CD14-positive monocyte (primary cell): Measurements from ENCODE around the gene TRIM29. TPM values are rescaled to one million over a fixed set of nuclear protein-coding genes. Genes with fewer than 3 reads are reported as not detected.

Experiments
- DNase-seq, 3 donors: peaks; one replicate each; pipeline ENCODE4 v3.0.0-alpha.2; 2011 to 2022
- H2AFZ ChIP-seq: 2 replicates; pipeline ENCODE4 v1.6.0; 2012; ENCODE audit warnings: mild to moderate bottlenecking, low read depth, low read length, inconsistent platforms; ENCODE audit not compliant: insufficient read depth, poor library complexity, severe bottlenecking
- H3K27ac ChIP-seq, 2 donors: 1 replicate in 1 of 2; 2 replicates in 1 of 2; pipeline ENCODE4 v1.5.1; 2012 to 2013; ENCODE audit warnings: low read length in 2 of 2, control low read depth in 1 of 2, inconsistent platforms in 1 of 2, low read depth in 1 of 2, mild to moderate bottlenecking in 1 of 2
- H3K27me3 ChIP-seq, 2 donors: one replicate each; pipeline versions ENCODE4 v1.6.0 to v1.6.1; 2011 to 2013; ENCODE audit warnings: low read length in 2 of 2; ENCODE audit not compliant: control insufficient read depth in 2 of 2, insufficient read depth in 2 of 2
- H3K36me3 ChIP-seq, 2 donors: replicated peaks in 1 of 2; 1 replicate in 1 of 2; 2 replicates in 1 of 2; pipeline versions ENCODE4 v1.5.1 to v1.6.1; 2012 to 2013; ENCODE audit warnings: low read length in 2 of 2, control low read depth in 1 of 2, inconsistent platforms in 1 of 2, mild to moderate bottlenecking in 1 of 2; ENCODE audit not compliant: insufficient read depth in 2 of 2, control insufficient read depth in 1 of 2
- H3K4me1 ChIP-seq, 2 donors: 1 replicate in 1 of 2; 2 replicates in 1 of 2; pipeline versions ENCODE4 v1.5.1 to v1.6.1; 2012 to 2013; ENCODE audit warnings: low read length in 2 of 2, control low read depth in 1 of 2, inconsistent platforms in 1 of 2, mild to moderate bottlenecking in 1 of 2, moderate library complexity in 1 of 2; ENCODE audit not compliant: insufficient read depth in 2 of 2, control insufficient read depth in 1 of 2
- H3K4me2 ChIP-seq: replicated peaks from 2 replicates; pipeline ENCODE3; 2012; ENCODE audit warnings: low read length, moderate library complexity, mild to moderate bottlenecking; ENCODE audit not compliant: poor library complexity, severe bottlenecking; ENCODE audit errors: extremely low read depth
- H3K4me3 ChIP-seq, 3 experiments: fragments of 200-600 bp in 1 of 3; sonication (generic) in 1 of 3; replicated peaks in 1 of 3; 1 replicate in 2 of 3; 2 replicates in 1 of 3; pipeline ENCODE4 v1.5.1; 2011 to 2013; ENCODE audit warnings: low read length in 3 of 3, mild to moderate bottlenecking in 3 of 3, control low read depth in 2 of 3, low read depth in 2 of 3, inconsistent platforms in 1 of 3, moderate library complexity in 1 of 3
- H3K79me2 ChIP-seq: 2 replicates; pipeline ENCODE4 v1.6.0; 2012; ENCODE audit warnings: mild to moderate bottlenecking, control low read depth, inconsistent platforms, low read length, moderate library complexity; ENCODE audit not compliant: insufficient read depth
- H3K9ac ChIP-seq: 2 replicates; pipeline ENCODE4 v1.6.0; 2017; ENCODE audit warnings: low read length, mild to moderate bottlenecking; ENCODE audit not compliant: insufficient read depth, poor library complexity, severe bottlenecking
- H3K9me3 ChIP-seq, 2 donors: replicated peaks in 1 of 2; 1 replicate in 1 of 2; 2 replicates in 1 of 2; pipeline versions ENCODE4 v1.5.1 to v1.6.1; 2012 to 2013; ENCODE audit warnings: low read length in 2 of 2, control low read depth in 1 of 2; ENCODE audit not compliant: control insufficient read depth in 1 of 2, insufficient read depth in 1 of 2
- H4K20me1 ChIP-seq: 2 replicates; pipeline ENCODE4 v1.6.0; 2012; ENCODE audit warnings: mild to moderate bottlenecking, low read length, control low read depth, moderate library complexity; ENCODE audit not compliant: insufficient read depth
- H3K27ac Mint-ChIP-seq, 7 donors: one replicate each; pipeline ENCODE4 v1.8.0; 2020; ENCODE audit warnings: mild to moderate bottlenecking in 7 of 7, mixed read lengths in 7 of 7, moderate library complexity in 6 of 7, inconsistent platforms in 2 of 7
- H3K27me3 Mint-ChIP-seq, 3 donors: one replicate each; pipeline ENCODE4 v1.8.0; 2021 to 2022; ENCODE audit warnings: low read depth in 3 of 3, mild to moderate bottlenecking in 3 of 3, mixed read lengths in 3 of 3, moderate library complexity in 3 of 3, inconsistent platforms in 1 of 3
- H3K36me3 Mint-ChIP-seq, 2 donors: one replicate each; pipeline ENCODE4 v1.8.0; 2020; ENCODE audit warnings: mixed read lengths in 2 of 2, inconsistent platforms in 1 of 2, mild to moderate bottlenecking in 1 of 2
- H3K4me1 Mint-ChIP-seq: one replicate; pipeline ENCODE4 v1.8.0; 2020; ENCODE audit warnings: mild to moderate bottlenecking, mixed read lengths
- H3K4me3 Mint-ChIP-seq, 2 donors: one replicate each; pipeline ENCODE4 v1.8.0; 2020; ENCODE audit warnings: mild to moderate bottlenecking in 2 of 2, mixed read lengths in 2 of 2, moderate library complexity in 1 of 2
- H3K9me3 Mint-ChIP-seq, 7 donors: one replicate each; pipeline ENCODE4 v1.8.0; 2020 to 2022; ENCODE audit warnings: mixed read lengths in 7 of 7, mild to moderate bottlenecking in 6 of 7, moderate library complexity in 6 of 7, inconsistent platforms in 2 of 7
- WGBS: methylation state at CpG from one replicate; pipeline ENCODE4 v1.1.5; 2013; ENCODE audit warnings: missing lambda C conversion rate; ENCODE audit not compliant: insufficient coverage; 5-methylcytosine and 5-hydroxymethylcytosine counted together
- intact Hi-C, 2 donors: fragments of 100-400 bp; cut with micrococcal nuclease; formaldehyde crosslinking; loops; one replicate each; pipeline versions ENCODE4 v1.15.0 to v1.15.1; 2023
- polyA plus RNA-seq, 3 donors: library from polyadenylated mRNA; depleted of rRNA in 1 of 3; unstranded in 2 of 3; stranded (reverse) in 1 of 3; fragments of 300-500 nt in 2 of 3; fragments of >200 nt in 1 of 3; fragmentation: Illumina TruSeq in 2 of 3; gene quantifications; 1 replicate in 2 of 3; 2 replicates in 1 of 3; pipeline ENCODE4 v1.2.3, GENCODE V29; 2012 to 2021
- TF ChIP-seq, protein P1 (sequence below): fragments of 200-600 bp; IDR thresholded peaks from one replicate; pipeline ENCODE4 v1.8.0; 2022; ENCODE audit warnings: antibody characterized with exemption, mild to moderate bottlenecking

Gene TRIM29
- polyA plus RNA-seq, 3 donors, result not detected

DNA sequence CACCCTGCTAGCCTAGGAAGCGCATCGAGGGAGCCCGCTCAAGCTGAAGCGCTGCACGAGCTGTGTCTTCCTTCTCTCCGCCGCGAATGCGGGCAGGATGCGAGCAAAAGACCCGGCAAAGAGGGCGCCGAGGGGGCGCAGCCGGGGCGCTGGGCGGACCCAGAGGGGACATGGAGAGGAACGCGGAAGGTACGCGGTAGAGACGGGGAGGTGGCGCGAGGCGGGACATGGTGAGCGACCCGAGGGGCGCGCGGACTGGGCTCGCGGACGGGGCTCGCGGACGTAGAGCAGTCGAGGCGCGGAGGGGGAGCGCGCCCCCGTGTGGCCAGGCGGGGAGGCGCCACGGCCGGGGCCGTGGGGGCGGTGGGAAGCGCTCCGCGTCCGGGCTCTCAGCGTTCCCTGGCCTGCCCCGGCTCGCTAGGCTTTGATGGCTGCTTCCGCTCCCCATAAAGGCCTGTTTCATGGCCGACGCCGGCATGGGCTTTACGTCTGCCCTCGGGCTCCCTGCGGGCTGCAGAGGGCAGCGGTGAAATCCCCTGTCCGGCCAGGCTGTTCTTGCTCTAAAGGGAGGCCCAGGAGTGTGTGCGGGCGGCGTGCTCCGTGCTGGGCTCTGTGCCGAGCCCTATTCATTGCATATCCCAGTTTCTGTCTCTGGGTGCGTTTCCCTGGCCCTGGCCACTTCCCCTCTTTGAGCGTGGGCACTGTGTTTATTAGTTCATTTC, 31.2 kb upstream of the TRIM29 start:
- peaks cover 2 to 13% (median 8%) of the 10 kb centered on the region in 7 donors for H3K9me3 Mint-ChIP-seq
- Histone ChIP-seq H3K4me3 (peak overlapping the region; percentile 1 to 72 (median 44)), H3K9me3 (peaks cover 0 to 6% of the 10 kb centered on the region in 2 donors), H2AFZ (peak overlapping the region; percentile 91), H3K4me1 (peaks cover 19 to 31% of the 10 kb centered on the region in 2 donors), H3K9ac (peak overlapping the region; percentile 60), H3K79me2 (no peaks in the 10 kb centered on the region), H4K20me1 (no peaks in the 10 kb centered on the region), H3K36me3 (no peaks in the 10 kb centered on the region), H3K4me2 (peak overlapping the region; percentile 86), H3K27me3 (peaks cover 33 to 79% of the 10 kb centered on the region in 2 donors), H3K27ac (no peak overlapping the region)
- TF ChIP-seq, protein P1, sequence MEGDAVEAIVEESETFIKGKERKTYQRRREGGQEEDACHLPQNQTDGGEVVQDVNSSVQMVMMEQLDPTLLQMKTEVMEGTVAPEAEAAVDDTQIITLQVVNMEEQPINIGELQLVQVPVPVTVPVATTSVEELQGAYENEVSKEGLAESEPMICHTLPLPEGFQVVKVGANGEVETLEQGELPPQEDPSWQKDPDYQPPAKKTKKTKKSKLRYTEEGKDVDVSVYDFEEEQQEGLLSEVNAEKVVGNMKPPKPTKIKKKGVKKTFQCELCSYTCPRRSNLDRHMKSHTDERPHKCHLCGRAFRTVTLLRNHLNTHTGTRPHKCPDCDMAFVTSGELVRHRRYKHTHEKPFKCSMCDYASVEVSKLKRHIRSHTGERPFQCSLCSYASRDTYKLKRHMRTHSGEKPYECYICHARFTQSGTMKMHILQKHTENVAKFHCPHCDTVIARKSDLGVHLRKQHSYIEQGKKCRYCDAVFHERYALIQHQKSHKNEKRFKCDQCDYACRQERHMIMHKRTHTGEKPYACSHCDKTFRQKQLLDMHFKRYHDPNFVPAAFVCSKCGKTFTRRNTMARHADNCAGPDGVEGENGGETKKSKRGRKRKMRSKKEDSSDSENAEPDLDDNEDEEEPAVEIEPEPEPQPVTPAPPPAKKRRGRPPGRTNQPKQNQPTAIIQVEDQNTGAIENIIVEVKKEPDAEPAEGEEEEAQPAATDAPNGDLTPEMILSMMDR, result peak; percentile 93
- DNase-seq, result peak; percentile 37 to 63 (median 55)
- H3K27ac Mint-ChIP-seq, result peak overlapping the region in 2 of 7 donors; percentile 24 to 37
- H3K36me3 Mint-ChIP-seq, result peaks cover 0 to 3% of the 10 kb centered on the region in 2 donors
- under 1% methylated on average over 71 of the region's 71 CpGs for WGBS
- peaks cover 66 to 89% (median 80%) of the 10 kb centered on the region in 3 donors for H3K27me3 Mint-ChIP-seq
- H3K4me3 Mint-ChIP-seq, result peak overlapping the region; percentile 73 to 89
- H3K4me1 Mint-ChIP-seq, result peaks cover 24% of the 10 kb centered on the region
- intact Hi-C loops, result no loop called here

DNA sequence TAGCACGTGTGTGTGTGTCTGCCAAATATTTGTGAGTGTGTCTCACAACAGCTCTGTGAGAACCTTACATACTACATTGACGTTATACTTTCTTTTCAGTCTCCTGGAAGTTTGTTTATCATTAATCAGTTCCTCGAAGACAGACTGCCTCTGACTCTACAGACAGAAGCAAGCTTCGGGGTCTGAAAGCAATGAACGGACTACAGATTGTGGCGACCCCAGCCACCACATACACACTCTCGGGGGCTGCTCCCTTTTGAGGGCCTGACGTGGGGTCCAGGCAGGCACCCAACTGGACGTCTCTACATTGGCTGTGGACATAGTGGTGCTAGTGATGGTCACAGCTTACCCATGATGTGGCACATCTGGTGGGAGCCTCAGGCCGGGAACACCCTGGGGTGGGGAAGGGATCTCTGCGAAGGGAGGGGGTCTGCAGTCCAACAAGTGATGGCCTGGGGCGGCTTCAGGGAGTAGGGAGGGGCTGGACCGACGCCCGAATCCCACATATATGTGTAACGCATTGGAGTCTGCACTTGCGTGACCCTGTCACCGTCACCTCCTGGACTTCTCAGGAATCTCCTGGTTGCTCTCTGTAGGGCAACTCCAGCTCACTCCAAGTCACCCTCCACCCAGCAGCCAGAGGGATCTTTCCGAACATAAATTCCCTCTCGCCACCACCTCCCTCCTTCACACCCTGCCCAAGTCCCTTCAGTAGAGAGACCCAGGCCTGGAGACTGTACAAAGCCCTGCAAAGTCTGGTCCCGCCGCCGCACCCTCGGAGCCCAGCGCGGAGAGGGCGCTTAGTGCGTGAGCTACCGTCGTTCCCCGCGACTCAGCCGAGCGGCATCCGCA, 30.4 kb upstream of the TRIM29 start:
- TF ChIP-seq, protein P1, result no peak
- H3K4me3 ChIP-seq, result peak overlapping the region; percentile 1 to 72 (median 44)
- H3K79me2 ChIP-seq, result no peaks in the 10 kb centered on the region
- H3K4me1 ChIP-seq, result peaks cover 19 to 30% of the 10 kb centered on the region in 2 donors
- H2AFZ ChIP-seq, result peak overlapping the region; percentile 91
- H3K36me3 ChIP-seq, result no peaks in the 10 kb centered on the region
- Mint-ChIP-seq H3K36me3 (peaks cover 0 to 3% of the 10 kb centered on the region in 2 donors), H3K27ac (peak overlapping the region in 1 of 7 donors; percentile 37), H3K4me3 (peak overlapping the region; percentile 73 to 89), H3K27me3 (peaks cover 58 to 85% (median 77%) of the 10 kb centered on the region in 3 donors), H3K4me1 (peaks cover 24% of the 10 kb centered on the region), H3K9me3 (peaks cover 2 to 15% (median 9%) of the 10 kb centered on the region in 7 donors)
- WGBS, result 32% methylated on average over 31 of the region's 35 CpGs
- H4K20me1 ChIP-seq, result no peaks in the 10 kb centered on the region
- H3K27me3 ChIP-seq, result peaks cover 34 to 74% of the 10 kb centered on the region in 2 donors
- H3K9ac ChIP-seq, result peak overlapping the region; percentile 60
- H3K9me3 ChIP-seq, result peaks cover 0 to 6% of the 10 kb centered on the region in 2 donors
- intact Hi-C loops, result no loop called here
- no peak overlapping the region for H3K27ac ChIP-seq
- no peak for DNase-seq
- H3K4me2 ChIP-seq, result peak overlapping the region; percentile 86
